Endodermal cell (in vitro differentiated cells): ENCODE results near the gene TMEM236. TPM values are rescaled to one million over a fixed set of nuclear protein-coding genes. Genes with fewer than 3 reads are reported as not detected.

ENCODE experiments used
- DNase-seq: peaks from one replicate; pipeline ENCODE4 v3.0.0-alpha.2; 2017
- H3K27ac ChIP-seq: 2 replicates; pipeline ENCODE4 v1.5.1; 2013; ENCODE audit warnings: mild to moderate bottlenecking, low read depth, low read length, moderate library complexity
- H3K27me3 ChIP-seq: 2 replicates; pipeline ENCODE4 v1.6.1; 2013; ENCODE audit warnings: mild to moderate bottlenecking, low read length, moderate library complexity; ENCODE audit not compliant: insufficient read depth, control insufficient read depth, poor library complexity, severe bottlenecking
- H3K36me3 ChIP-seq: 2 replicates; pipeline ENCODE4 v1.7.0; 2013; ENCODE audit warnings: mild to moderate bottlenecking, low read length, moderate library complexity; ENCODE audit not compliant: control insufficient read depth, insufficient read depth
- H3K4me1 ChIP-seq: one replicate; pipeline ENCODE4 v1.7.0; 2013; ENCODE audit warnings: low read length; ENCODE audit not compliant: control insufficient read depth, insufficient read depth
- H3K4me3 ChIP-seq: 2 replicates; pipeline ENCODE4 v1.5.1; 2013; ENCODE audit warnings: mild to moderate bottlenecking, low read length, moderate library complexity
- H3K9ac ChIP-seq: 2 replicates; pipeline ENCODE4 v1.6.1; 2013; ENCODE audit warnings: mild to moderate bottlenecking, low read length, moderate library complexity; ENCODE audit not compliant: poor library complexity, severe bottlenecking; ENCODE audit errors: extremely low read depth
- H3K9me3 ChIP-seq: 2 replicates; pipeline ENCODE4 v1.6.1; 2013; ENCODE audit warnings: mild to moderate bottlenecking, low read length, moderate library complexity; ENCODE audit not compliant: control insufficient read depth
- H3K27ac Mint-ChIP-seq: 2 replicates; pipeline ENCODE4 v1.8.0; 2020; ENCODE audit warnings: mixed read lengths
- H3K27me3 Mint-ChIP-seq: 2 replicates; pipeline ENCODE4 v1.8.0; 2021; ENCODE audit warnings: mild to moderate bottlenecking, mixed read lengths; ENCODE audit not compliant: insufficient read depth
- H3K36me3 Mint-ChIP-seq: 2 replicates; pipeline ENCODE4 v1.8.0; 2020; ENCODE audit warnings: low read depth, mixed read lengths
- H3K4me1 Mint-ChIP-seq: 2 replicates; pipeline ENCODE4 v1.8.0; 2020; ENCODE audit warnings: mixed read lengths
- H3K4me3 Mint-ChIP-seq: 2 replicates; pipeline ENCODE4 v1.8.0; 2020; ENCODE audit warnings: mild to moderate bottlenecking, moderate library complexity, mixed read lengths
- H3K9me3 Mint-ChIP-seq: 2 replicates; pipeline ENCODE4 v1.8.0; 2020; ENCODE audit warnings: mild to moderate bottlenecking, mixed read lengths
- WGBS, 2 experiments: methylation state at CpG; one replicate each; pipeline versions ENCODE4 v1.1.5 to v1.1.7; 2013; ENCODE audit warnings: missing lambda C conversion rate in 2 of 2, mixed read lengths in 1 of 2; ENCODE audit not compliant: insufficient coverage in 1 of 2, insufficient read length in 1 of 2; 5-methylcytosine and 5-hydroxymethylcytosine counted together
- total RNA-seq, 2 donors: library from RNA; stranded (reverse); fragmentation: NEBNext Ultra II Directional in 1 of 2; extraction: Animal tissue kit (Norgen Biotek cat#: 25700) in 1 of 2; gene quantifications; 2 replicates in 1 of 2; 3 replicates in 1 of 2; pipeline ENCODE4 v1.2.1, GENCODE V29; 2021
- TF ChIP-seq, protein P1 (sequence below): fragments of 200-600 bp; sonication (generic); conservative IDR thresholded peaks from 2 replicates; pipeline ENCODE4 v1.5.0; 2021; ENCODE audit warnings: antibody characterized with exemption, mild to moderate bottlenecking

The TMEM236 gene
- total RNA-seq, 2 donors from 2014 or later, result 0.04 TPM; not detected in 1

DNA sequence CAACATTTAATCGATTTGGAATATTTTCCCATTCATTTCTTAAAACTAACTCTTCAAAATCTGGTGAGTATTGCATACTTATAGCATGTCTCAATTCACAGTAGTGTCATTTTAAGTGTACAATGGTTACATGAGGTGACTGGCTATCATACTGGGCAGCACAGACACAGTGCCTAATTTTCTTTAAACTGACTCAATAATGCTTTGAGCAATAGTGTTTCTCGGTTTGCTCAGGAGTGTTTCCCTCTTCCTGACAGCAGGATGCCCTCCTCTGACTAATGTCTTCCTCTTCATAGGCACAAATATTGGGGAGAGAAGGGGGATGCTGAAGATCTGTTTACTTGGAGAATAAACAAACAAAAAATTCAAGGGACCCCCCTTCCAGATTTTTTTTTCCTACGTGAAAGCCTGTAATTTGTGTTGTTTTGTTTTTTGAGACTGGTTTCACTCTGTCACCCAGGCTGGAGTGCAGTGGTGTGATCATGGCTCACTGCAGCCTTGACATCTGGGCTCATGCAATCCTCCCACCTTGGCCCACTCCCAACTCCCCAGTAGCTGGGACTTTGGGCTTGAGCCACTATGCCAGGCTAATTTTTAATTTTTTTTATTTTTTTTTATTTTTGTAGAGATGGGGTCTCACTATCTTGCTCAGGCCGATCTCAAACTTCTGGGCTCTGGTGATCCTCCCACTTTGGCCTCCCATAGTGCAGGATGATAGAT, 59.3 kb downstream of the TMEM236 start:
- Mint-ChIP-seq H3K4me3 (no peak overlapping the region), H3K9me3 (no peaks in the 10 kb centered on the region), H3K27ac (no peak overlapping the region), H3K4me1 (peaks cover 3% of the 10 kb centered on the region), H3K36me3 (no peaks in the 10 kb centered on the region), H3K27me3 (no peaks in the 10 kb centered on the region)
- no peak overlapping the region for H3K27ac ChIP-seq
- H3K9me3 ChIP-seq, result no peaks in the 10 kb centered on the region
- no peak overlapping the region for H3K9ac ChIP-seq
- H3K4me3 ChIP-seq, result no peak overlapping the region
- TF ChIP-seq, protein P1, sequence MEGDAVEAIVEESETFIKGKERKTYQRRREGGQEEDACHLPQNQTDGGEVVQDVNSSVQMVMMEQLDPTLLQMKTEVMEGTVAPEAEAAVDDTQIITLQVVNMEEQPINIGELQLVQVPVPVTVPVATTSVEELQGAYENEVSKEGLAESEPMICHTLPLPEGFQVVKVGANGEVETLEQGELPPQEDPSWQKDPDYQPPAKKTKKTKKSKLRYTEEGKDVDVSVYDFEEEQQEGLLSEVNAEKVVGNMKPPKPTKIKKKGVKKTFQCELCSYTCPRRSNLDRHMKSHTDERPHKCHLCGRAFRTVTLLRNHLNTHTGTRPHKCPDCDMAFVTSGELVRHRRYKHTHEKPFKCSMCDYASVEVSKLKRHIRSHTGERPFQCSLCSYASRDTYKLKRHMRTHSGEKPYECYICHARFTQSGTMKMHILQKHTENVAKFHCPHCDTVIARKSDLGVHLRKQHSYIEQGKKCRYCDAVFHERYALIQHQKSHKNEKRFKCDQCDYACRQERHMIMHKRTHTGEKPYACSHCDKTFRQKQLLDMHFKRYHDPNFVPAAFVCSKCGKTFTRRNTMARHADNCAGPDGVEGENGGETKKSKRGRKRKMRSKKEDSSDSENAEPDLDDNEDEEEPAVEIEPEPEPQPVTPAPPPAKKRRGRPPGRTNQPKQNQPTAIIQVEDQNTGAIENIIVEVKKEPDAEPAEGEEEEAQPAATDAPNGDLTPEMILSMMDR, result no peak
- H3K27me3 ChIP-seq, result no peaks in the 10 kb centered on the region
- no peaks in the 10 kb centered on the region for H3K4me1 ChIP-seq
- H3K36me3 ChIP-seq, result no peaks in the 10 kb centered on the region
- 93 to 97% methylated on average over 2 to 4 of the region's 4 CpGs for WGBS, 2 experiments
- no peak for DNase-seq

DNA sequence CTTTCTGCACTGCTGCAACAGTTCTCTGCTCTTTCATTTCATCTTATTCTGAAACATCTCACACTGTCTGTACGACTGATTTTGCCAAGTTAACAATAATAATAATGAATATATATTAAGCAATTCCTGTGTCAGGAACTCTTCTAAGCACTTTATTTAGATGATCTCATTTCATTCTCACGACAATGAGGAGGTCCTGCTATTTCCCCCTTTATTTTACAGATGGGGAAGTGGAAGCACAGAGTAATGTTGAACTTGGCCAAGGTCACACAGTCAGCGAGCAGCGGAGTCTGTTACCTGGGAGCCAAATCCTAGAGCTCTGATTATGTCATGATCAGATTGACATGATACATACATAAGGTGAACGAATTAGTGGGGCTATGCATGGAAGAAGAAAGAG, 63.0 kb downstream of the TMEM236 start:
- Histone ChIP-seq H3K9ac (no peak overlapping the region), H3K4me1 (no peaks in the 10 kb centered on the region), H3K9me3 (no peaks in the 10 kb centered on the region), H3K36me3 (no peaks in the 10 kb centered on the region), H3K27me3 (no peaks in the 10 kb centered on the region), H3K27ac (no peak overlapping the region), H3K4me3 (no peak overlapping the region)
- Mint-ChIP-seq H3K4me3 (no peak overlapping the region), H3K27ac (no peak overlapping the region), H3K27me3 (no peaks in the 10 kb centered on the region), H3K4me1 (no peaks in the 10 kb centered on the region), H3K36me3 (no peaks in the 10 kb centered on the region), H3K9me3 (no peaks in the 10 kb centered on the region)
- DNase-seq, result no peak
- TF ChIP-seq, protein P1, result no peak
- WGBS, 2 experiments, result 97% methylated on average over 3 to 4 of the region's 5 CpGs

DNA sequence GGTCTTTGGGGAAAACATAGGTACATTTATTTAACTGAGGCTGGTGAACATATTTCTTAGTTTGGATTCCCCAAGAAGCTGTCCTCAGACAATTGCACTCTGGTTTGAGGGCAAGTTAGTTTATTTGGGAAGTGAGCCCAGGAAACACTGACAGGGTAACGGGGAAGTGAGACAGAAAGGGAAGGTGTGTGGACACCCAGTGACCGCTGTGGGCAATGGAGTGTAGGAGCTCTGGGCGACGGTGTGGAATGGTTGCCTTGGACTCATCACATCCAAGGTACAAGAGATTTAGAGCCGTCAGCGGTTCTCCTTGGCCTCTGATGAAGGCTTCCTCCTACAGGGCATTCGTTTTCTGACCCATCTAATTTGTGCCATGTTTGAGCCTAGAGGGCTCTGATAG, 64.2 kb downstream of the TMEM236 start:
- WGBS, 2 experiments, result 91 to 97% methylated on average over 7 of the region's 7 CpGs
- DNase-seq, result no peak
- H3K27me3 Mint-ChIP-seq, result no peaks in the 10 kb centered on the region
- no peak overlapping the region for H3K27ac Mint-ChIP-seq
- TF ChIP-seq, protein P1, result no peak
- no peaks in the 10 kb centered on the region for H3K36me3 Mint-ChIP-seq
- Histone ChIP-seq H3K9ac (no peak overlapping the region), H3K4me3 (no peak overlapping the region), H3K4me1 (no peaks in the 10 kb centered on the region), H3K36me3 (no peaks in the 10 kb centered on the region), H3K9me3 (no peaks in the 10 kb centered on the region), H3K27ac (no peak overlapping the region), H3K27me3 (no peaks in the 10 kb centered on the region)
- H3K9me3 Mint-ChIP-seq, result no peaks in the 10 kb centered on the region
- H3K4me3 Mint-ChIP-seq, result no peak overlapping the region
- H3K4me1 Mint-ChIP-seq, result no peaks in the 10 kb centered on the region
